IMR-90 (cell line): ENCODE measurements around the gene EXO1. TPM values are rescaled to one million over a fixed set of nuclear protein-coding genes. Genes with fewer than 3 reads are reported as not detected.

Source experiments
- ATAC-seq: fragments of 200-7000 bp; cut with Tn5 transposase; 2 replicates; pipeline ENCODE4 v1.9.1; 2020; ENCODE audit warnings: low read depth, mild to moderate bottlenecking, moderate library complexity
- BruUV-seq: library from RNA; stranded (reverse); fragments of 400-500 nt; replicated peaks from 2 replicates; lab custom pipeline; 2021; lab: Mats Ljungman, UMichigan
- CTCF ChIA-PET: fragments of 300-600 bp; formaldehyde crosslinking; extraction: SDS; loops from one replicate; lab custom pipeline; 2021; ENCODE audit warnings: antibody characterized with exemption; lab: Yijun Ruan, JAX
- POLR2A ChIA-PET: fragments of 300-600 bp; sonication (Branson Sonifier 250); formaldehyde crosslinking; loops from one replicate; lab custom pipeline; 2022; ENCODE audit warnings: antibody characterized with exemption; ENCODE audit not compliant: unreplicated experiment; lab: Charles Lee
- DNase-seq: peaks from one replicate; pipeline ENCODE4 v3.0.0; 2013
- H2AFZ ChIP-seq: replicated peaks from 2 replicates; pipeline ENCODE3; 2013; ENCODE audit warnings: low read length, mild to moderate bottlenecking; ENCODE audit not compliant: poor library complexity
- H2AK5ac ChIP-seq: 2 replicates; pipeline ENCODE4 v1.6.1; 2013; ENCODE audit warnings: low read depth, low read length, inconsistent platforms
- H2AK9ac ChIP-seq: replicated peaks from 2 replicates; pipeline ENCODE3; 2013; ENCODE audit warnings: mild to moderate bottlenecking, low read depth, low read length, moderate library complexity; ENCODE audit not compliant: poor library complexity
- H2BK120ac ChIP-seq: 2 replicates; pipeline ENCODE4 v1.6.1; 2013; ENCODE audit warnings: low read depth, low read length, inconsistent platforms
- H2BK15ac ChIP-seq: 3 replicates; pipeline ENCODE4 v1.6.1; 2013; ENCODE audit warnings: low read depth, low read length, inconsistent platforms
- H2BK20ac ChIP-seq: 2 replicates; pipeline ENCODE4 v1.6.1; 2013; ENCODE audit warnings: low read depth, mild to moderate bottlenecking, inconsistent platforms, low read length, moderate library complexity
- H2BK5ac ChIP-seq: 2 replicates; pipeline ENCODE4 v1.6.1; 2013; ENCODE audit warnings: mild to moderate bottlenecking, low read depth, low read length, inconsistent platforms; ENCODE audit not compliant: poor library complexity, severe bottlenecking
- H3K14ac ChIP-seq: replicated peaks from 2 replicates; pipeline ENCODE4 v1.6.1; 2013; ENCODE audit warnings: low read depth, low read length, inconsistent platforms
- H3K18ac ChIP-seq: 2 replicates; pipeline ENCODE4 v1.6.1; 2013; ENCODE audit warnings: low read depth, low read length, control low read depth
- H3K23ac ChIP-seq: 2 replicates; pipeline ENCODE4 v1.6.1; 2013; ENCODE audit warnings: low read depth, low read length, inconsistent platforms
- H3K27ac ChIP-seq: 2 replicates; pipeline ENCODE4 v1.5.1; 2013; ENCODE audit warnings: mild to moderate bottlenecking, control low read depth, low read length; ENCODE audit not compliant: insufficient read depth
- H3K27me3 ChIP-seq: 2 replicates; pipeline ENCODE4 v1.6.1; 2013; ENCODE audit warnings: low read length; ENCODE audit not compliant: control insufficient read depth, insufficient read depth
- H3K36me3 ChIP-seq: 2 replicates; pipeline ENCODE4 v1.6.1; 2013; ENCODE audit warnings: low read length, mixed read lengths; ENCODE audit not compliant: control insufficient read depth, insufficient read depth
- H3K4ac ChIP-seq: 2 replicates; pipeline ENCODE4 v1.6.1; 2013; ENCODE audit warnings: low read depth, low read length, inconsistent platforms
- H3K4me1 ChIP-seq: 2 replicates; pipeline ENCODE4 v1.6.1; 2013; ENCODE audit warnings: low read length, mixed read lengths; ENCODE audit not compliant: control insufficient read depth, insufficient read depth
- H3K4me2 ChIP-seq: 2 replicates; pipeline ENCODE4 v1.6.1; 2013; ENCODE audit warnings: low read depth, mild to moderate bottlenecking, control low read depth, low read length, moderate library complexity
- H3K4me3 ChIP-seq: 2 replicates; pipeline ENCODE4 v1.5.1; 2013; ENCODE audit warnings: low read depth, mild to moderate bottlenecking, control low read depth, low read length, moderate library complexity; ENCODE audit not compliant: insufficient read depth
- H3K56ac ChIP-seq: 2 replicates; pipeline ENCODE4 v1.6.1; 2013; ENCODE audit warnings: low read length, inconsistent platforms; ENCODE audit not compliant: insufficient read depth; ENCODE audit errors: extremely low read depth
- H3K79me1 ChIP-seq, 2 experiments: 2 replicates each; pipeline ENCODE4 v1.6.1; 2013; ENCODE audit warnings: low read length in 2 of 2, inconsistent platforms in 1 of 2, low read depth in 1 of 2
- H3K9ac ChIP-seq: 2 replicates; pipeline ENCODE4 v1.6.1; 2013; ENCODE audit warnings: low read depth, low read length, control low read depth
- H3K9me1 ChIP-seq: 2 replicates; pipeline ENCODE4 v1.6.1; 2013; ENCODE audit warnings: low read length, inconsistent platforms; ENCODE audit not compliant: insufficient read depth
- H3K9me3 ChIP-seq: 2 replicates; pipeline ENCODE4 v1.6.1; 2013; ENCODE audit warnings: low read length; ENCODE audit not compliant: control insufficient read depth, insufficient read depth
- H4K20me1 ChIP-seq: 2 replicates; pipeline ENCODE4 v1.6.1; 2013; ENCODE audit warnings: low read length, inconsistent platforms; ENCODE audit not compliant: insufficient read depth
- H4K5ac ChIP-seq: 2 replicates; pipeline ENCODE4 v1.6.1; 2013; ENCODE audit warnings: mild to moderate bottlenecking, low read depth, low read length, control low read depth
- H4K8ac ChIP-seq, 2 experiments: 2 replicates each; pipeline ENCODE4 v1.6.1; 2013; ENCODE audit warnings: low read depth in 2 of 2, low read length in 2 of 2, control low read depth in 1 of 2, inconsistent platforms in 1 of 2
- H4K91ac ChIP-seq: 2 replicates; pipeline ENCODE4 v1.6.1; 2013; ENCODE audit warnings: low read depth, low read length, inconsistent platforms; ENCODE audit not compliant: insufficient read depth
- BHLHE40 ChIP-seq: fragments of 150-350 bp; IDR thresholded peaks from 2 replicates; pipeline ENCODE4 v1.6.1; 2016; ENCODE audit warnings: mild to moderate bottlenecking, low read depth, low read length
- CEBPB ChIP-seq: IDR thresholded peaks from 2 replicates; pipeline ENCODE4 v1.6.1; 2012; ENCODE audit warnings: low read depth, low read length, improper control_type of control experiment
- CHD1 ChIP-seq: IDR thresholded peaks from 2 replicates; pipeline ENCODE4 v1.6.1; 2012; ENCODE audit warnings: low read depth, low read length, improper control_type of control experiment
- FOS ChIP-seq: fragments of 150-350 bp; IDR thresholded peaks from 2 replicates; pipeline ENCODE4 v1.6.1; 2016; ENCODE audit warnings: low read depth, low read length
- MAFK ChIP-seq: IDR thresholded peaks from 2 replicates; pipeline ENCODE4 v1.6.1; 2012; ENCODE audit warnings: low read depth, low read length, improper control_type of control experiment
- MXI1 ChIP-seq: IDR thresholded peaks from 2 replicates; pipeline ENCODE4 v1.6.1; 2012; ENCODE audit warnings: low read depth, mild to moderate bottlenecking, low read length, moderate library complexity, borderline replicate concordance
- NFE2L2 ChIP-seq: fragments of 150-350 bp; IDR thresholded peaks from 2 replicates; pipeline ENCODE4 v1.6.1; 2016; ENCODE audit warnings: low read depth, mild to moderate bottlenecking, low read length
- POLR2A ChIP-seq: IDR thresholded peaks from 2 replicates; pipeline ENCODE4 v1.6.1; 2012; ENCODE audit warnings: mild to moderate bottlenecking, low read depth, low read length
- RAD21 ChIP-seq: IDR thresholded peaks from 2 replicates; pipeline ENCODE4 v1.6.1; 2012; ENCODE audit warnings: low read length, improper control_type of control experiment
- RCOR1 ChIP-seq: IDR thresholded peaks from 2 replicates; pipeline ENCODE4 v1.6.1; 2012; ENCODE audit warnings: mild to moderate bottlenecking, low read length, improper control_type of control experiment; ENCODE audit not compliant: insufficient replicate concordance
- RFX5 ChIP-seq: IDR thresholded peaks from 2 replicates; pipeline ENCODE4 v1.8.0; 2012; ENCODE audit warnings: low read depth, mild to moderate bottlenecking, low read length, moderate library complexity
- SMC3 ChIP-seq: fragments of 150-350 bp; IDR thresholded peaks from 2 replicates; pipeline ENCODE4 v1.6.1; 2016; ENCODE audit warnings: low read depth, mild to moderate bottlenecking, antibody characterized with exemption, low read length, moderate library complexity
- dilution Hi-C: fragments of 300-500 bp; cut with HindIII; formaldehyde crosslinking; loops from one replicate; pipeline ENCODE4 v1.14.3; 2018; ENCODE audit warnings: low sequenced_read_pairs; ENCODE audit not compliant: unreplicated experiment
- in situ Hi-C: fragments of 300-500 bp; cut with MboI; formaldehyde crosslinking; loops from 3 replicates; pipeline ENCODE4 v1.14.3; 2019; ENCODE audit warnings: low sequenced_read_pairs, inconsistent platforms, mixed read lengths
- intact Hi-C: fragments of 100-400 bp; cut with micrococcal nuclease; formaldehyde crosslinking; loops from 2 replicates; pipeline ENCODE4 v1.10.0; 2022
- polyA plus RNA-seq, 3 experiments: library from polyadenylated mRNA; depleted of rRNA; stranded (reverse); fragments of >200 nt; gene quantifications; 2 replicates each; pipeline ENCODE4 v1.2.3, GENCODE V29; 2012; ENCODE audit warnings: low replicate concordance in 1 of 3
- total RNA-seq: library from RNA; depleted of rRNA; stranded (reverse); fragments of >200 nt; gene quantifications from 2 replicates; pipeline ENCODE4 v1.2.3, GENCODE V29; 2012
- TF ChIP-seq, protein P1 (sequence below): conservative IDR thresholded peaks from 2 replicates; pipeline ENCODE4 v1.5.1; 2012; ENCODE audit warnings: mild to moderate bottlenecking, low read depth, low read length, improper control_type of control experiment
- TF ChIP-seq, protein P2 (sequence below): fragments of 150-350 bp; IDR thresholded peaks from 2 replicates; pipeline ENCODE4 v1.6.1; 2017; ENCODE audit warnings: mild to moderate bottlenecking, antibody characterized with exemption, low read length, low read depth
- TF ChIP-seq, protein P3 (sequence below): fragments of 150-350 bp; IDR thresholded peaks from 2 replicates; pipeline ENCODE4 v1.6.1; 2016; ENCODE audit warnings: low read depth, mild to moderate bottlenecking, low read length, moderate library complexity, borderline replicate concordance

Gene EXO1
- total and polyA plus RNA-seq, 2 of the 4 experiments (the other 2 are of a cell fraction): 5.1 to 12.9 TPM

DNA sequence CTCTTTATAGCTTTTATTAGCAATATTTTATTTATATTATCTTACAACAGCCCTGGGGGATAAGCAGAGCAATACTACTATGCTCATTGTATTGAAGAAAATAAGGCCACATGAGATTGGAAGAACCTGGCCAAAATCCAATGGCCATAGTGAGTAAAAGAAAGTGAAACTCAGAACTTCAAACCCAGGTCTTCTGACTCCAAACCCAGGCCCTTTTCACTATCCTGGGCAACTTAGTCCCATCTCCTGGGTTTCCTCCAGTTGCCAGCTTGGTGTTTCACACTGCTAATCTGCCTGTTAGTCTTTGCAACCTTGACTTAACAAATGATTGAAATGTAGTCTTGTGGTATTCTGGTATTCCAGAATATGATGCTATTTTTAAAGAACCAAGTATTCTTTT is 22.4 kb upstream of the EXO1 start:
- Histone ChIP-seq H3K4ac (peak overlapping the region; percentile 72; the same call in 1 of the 2 replicates), H2BK5ac (no peak overlapping the region), H4K20me1 (no peaks in the 10 kb centered on the region), H3K14ac (no peak overlapping the region; the same call in 1 of the 2 replicates), H4K5ac (peak overlapping the region; percentile 95), H3K9me3 (no peaks in the 10 kb centered on the region), H3K4me1 (peaks cover 10% of the 10 kb centered on the region), H4K91ac (peak overlapping the region; percentile 79; the same call in 1 of the 2 replicates), H3K9me1 (0 out of 2 replicates have a peak, but pooled peaks cover 5% of the 10 kb centered on the region), H3K27ac (no peak overlapping the region), H3K79me1 (no peaks in the 10 kb centered on the region), H3K36me3 (no peaks in the 10 kb centered on the region), H3K27me3 (no peaks in the 10 kb centered on the region), H2BK120ac (peak overlapping the region; percentile 79), H2AFZ (no peak overlapping the region), H2BK20ac (peak overlapping the region; percentile 82; the same call in 1 of the 2 replicates), H3K4me2 (peak overlapping the region; percentile 81), H2BK15ac (peak overlapping the region; percentile 77; the same call in 1 of the 3 replicates), H3K23ac (no peak overlapping the region), H3K56ac (no peak overlapping the region), H3K4me3 (no peak overlapping the region), H3K18ac (peak overlapping the region; percentile 92), H4K8ac (peak overlapping the region in 1 of 2 experiments; percentile 84; a peak in 2 of 4 replicates), H2AK5ac (no peak overlapping the region), H2AK9ac (no peak overlapping the region), H3K9ac (no peak overlapping the region)
- peak; percentile 52 for DNase-seq
- in situ Hi-C loops (no loop called here), dilution Hi-C loops (no loop called here), intact Hi-C loops (no loop called here)
- POLR2A ChIA-PET: no interaction called here
- no TSS peak for BruUV-seq
- CTCF ChIA-PET: interaction anchor here (0.8 to 1.5 kb wide), 3 partner anchors 9 to 214 kb away, joined by 3 to 5 read pairs (median 4); no protein-coding TSS in a partner anchor
- no peak for ATAC-seq
- TF ChIP-seq SMC3: no peak
- TF ChIP-seq RAD21: no peak
- TF ChIP-seq MXI1: no peak
- TF ChIP-seq POLR2A: no peak
- TF ChIP-seq CHD1: no peak
- TF ChIP-seq RCOR1: no peak
- TF ChIP-seq, protein P1, sequence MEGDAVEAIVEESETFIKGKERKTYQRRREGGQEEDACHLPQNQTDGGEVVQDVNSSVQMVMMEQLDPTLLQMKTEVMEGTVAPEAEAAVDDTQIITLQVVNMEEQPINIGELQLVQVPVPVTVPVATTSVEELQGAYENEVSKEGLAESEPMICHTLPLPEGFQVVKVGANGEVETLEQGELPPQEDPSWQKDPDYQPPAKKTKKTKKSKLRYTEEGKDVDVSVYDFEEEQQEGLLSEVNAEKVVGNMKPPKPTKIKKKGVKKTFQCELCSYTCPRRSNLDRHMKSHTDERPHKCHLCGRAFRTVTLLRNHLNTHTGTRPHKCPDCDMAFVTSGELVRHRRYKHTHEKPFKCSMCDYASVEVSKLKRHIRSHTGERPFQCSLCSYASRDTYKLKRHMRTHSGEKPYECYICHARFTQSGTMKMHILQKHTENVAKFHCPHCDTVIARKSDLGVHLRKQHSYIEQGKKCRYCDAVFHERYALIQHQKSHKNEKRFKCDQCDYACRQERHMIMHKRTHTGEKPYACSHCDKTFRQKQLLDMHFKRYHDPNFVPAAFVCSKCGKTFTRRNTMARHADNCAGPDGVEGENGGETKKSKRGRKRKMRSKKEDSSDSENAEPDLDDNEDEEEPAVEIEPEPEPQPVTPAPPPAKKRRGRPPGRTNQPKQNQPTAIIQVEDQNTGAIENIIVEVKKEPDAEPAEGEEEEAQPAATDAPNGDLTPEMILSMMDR: no peak
- no peak for TF ChIP-seq FOS
- no peak for TF ChIP-seq MAFK
- TF ChIP-seq RFX5: no peak
- TF ChIP-seq, protein P2, sequence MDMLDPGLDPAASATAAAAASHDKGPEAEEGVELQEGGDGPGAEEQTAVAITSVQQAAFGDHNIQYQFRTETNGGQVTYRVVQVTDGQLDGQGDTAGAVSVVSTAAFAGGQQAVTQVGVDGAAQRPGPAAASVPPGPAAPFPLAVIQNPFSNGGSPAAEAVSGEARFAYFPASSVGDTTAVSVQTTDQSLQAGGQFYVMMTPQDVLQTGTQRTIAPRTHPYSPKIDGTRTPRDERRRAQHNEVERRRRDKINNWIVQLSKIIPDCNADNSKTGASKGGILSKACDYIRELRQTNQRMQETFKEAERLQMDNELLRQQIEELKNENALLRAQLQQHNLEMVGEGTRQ: no peak
- no peak for TF ChIP-seq BHLHE40
- no peak for TF ChIP-seq NFE2L2
- no peak for TF ChIP-seq CEBPB
- TF ChIP-seq, protein P3, sequence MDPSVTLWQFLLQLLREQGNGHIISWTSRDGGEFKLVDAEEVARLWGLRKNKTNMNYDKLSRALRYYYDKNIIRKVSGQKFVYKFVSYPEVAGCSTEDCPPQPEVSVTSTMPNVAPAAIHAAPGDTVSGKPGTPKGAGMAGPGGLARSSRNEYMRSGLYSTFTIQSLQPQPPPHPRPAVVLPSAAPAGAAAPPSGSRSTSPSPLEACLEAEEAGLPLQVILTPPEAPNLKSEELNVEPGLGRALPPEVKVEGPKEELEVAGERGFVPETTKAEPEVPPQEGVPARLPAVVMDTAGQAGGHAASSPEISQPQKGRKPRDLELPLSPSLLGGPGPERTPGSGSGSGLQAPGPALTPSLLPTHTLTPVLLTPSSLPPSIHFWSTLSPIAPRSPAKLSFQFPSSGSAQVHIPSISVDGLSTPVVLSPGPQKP: no peak
